NCI-H2107 (cell line): Measurements from ENCODE around the gene SRPX.

Source experiments
- DNase-seq: peaks from one replicate; lab custom pipeline; 2025; lab: John Stamatoyannopoulos, UW

Gene SRPX

GRCh38 chrX:38138157-38138891 lies 82.3 kb downstream of the SRPX start:
- DNase-seq: no peak

DNA sequence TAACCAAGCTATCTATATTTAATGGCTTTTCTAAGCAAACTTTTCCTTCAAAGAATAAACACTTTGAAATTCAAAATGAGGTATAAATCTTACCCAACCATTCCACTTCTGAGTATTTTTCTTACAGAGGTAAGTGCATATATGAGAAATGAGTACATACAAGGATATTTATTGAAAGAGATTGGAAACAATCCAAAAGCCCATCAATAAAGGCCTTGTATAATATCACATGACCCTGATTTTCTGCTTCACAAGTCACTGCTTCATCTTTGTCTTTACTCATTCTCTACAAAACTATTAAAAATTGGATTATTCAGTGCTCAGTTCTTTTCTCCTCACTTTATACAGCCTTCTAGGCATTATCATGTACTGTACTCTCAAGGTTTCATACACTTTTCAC lies 91.3 kb downstream of the SRPX start:
- no peak for DNase-seq

DNA sequence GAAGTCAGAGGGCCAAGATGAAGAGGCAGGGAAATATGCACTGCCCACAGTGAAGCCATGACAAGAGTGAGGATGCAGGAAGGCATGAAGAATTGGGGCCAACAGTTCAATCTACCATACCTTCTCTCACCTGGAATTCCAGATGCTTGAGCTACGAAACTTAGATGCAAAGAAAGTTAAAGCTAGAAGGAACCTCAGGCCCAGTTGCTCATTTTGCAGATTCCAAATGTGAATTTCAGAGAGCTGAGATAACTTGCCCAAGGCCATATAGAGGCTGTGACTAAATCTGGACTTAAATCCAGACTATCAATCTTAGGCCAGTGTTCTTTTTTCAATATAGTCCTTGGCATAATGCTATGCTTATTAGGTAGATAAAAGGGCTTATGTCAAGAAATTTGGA lies 92.7 kb downstream of the SRPX start:
- DNase-seq: no peak

DNA sequence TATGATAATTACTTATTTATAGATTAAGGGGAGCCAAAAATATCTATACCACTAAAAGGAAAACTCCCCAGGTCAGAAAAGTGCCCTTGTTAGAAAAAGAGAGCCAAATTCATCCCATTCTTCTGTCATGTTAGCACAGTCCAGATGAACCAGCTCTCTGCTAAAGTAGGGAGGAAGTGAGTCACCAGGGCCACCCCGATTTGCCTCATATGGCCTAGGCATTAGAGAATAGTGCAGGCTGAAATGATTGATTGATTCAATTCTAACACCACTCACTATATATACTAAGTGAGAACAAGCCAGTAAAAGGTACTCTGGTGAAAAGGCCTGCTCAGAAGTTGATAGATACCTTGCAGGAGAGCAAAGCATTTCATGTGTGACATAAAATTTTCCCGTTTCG lies 94.5 kb downstream of the SRPX start:
- DNase-seq: no peak

DNA sequence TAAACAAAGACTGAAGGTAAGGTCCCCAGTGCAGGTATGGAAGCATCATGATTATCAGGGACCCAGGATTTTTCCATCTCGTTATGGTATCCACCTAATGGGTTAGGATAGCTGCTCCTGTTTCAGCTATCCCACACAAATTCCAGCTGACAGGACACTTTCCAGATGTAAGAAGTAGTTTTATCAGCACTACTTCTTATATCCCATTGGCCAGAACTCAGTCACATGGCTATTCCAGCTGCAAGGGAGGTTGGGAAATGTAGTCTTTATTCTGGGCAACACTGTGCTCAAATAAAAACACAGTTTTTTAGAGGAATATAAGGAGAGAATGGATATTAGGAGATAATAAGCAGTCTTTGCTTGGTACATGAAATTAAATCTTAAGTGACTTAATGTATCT lies 96.7 kb downstream of the SRPX start:
- DNase-seq: no peak

- no peak for DNase-seq
Measured at GRCh38 chrX:38117485-38117884, 103.2 kb downstream of the SRPX start.

DNA sequence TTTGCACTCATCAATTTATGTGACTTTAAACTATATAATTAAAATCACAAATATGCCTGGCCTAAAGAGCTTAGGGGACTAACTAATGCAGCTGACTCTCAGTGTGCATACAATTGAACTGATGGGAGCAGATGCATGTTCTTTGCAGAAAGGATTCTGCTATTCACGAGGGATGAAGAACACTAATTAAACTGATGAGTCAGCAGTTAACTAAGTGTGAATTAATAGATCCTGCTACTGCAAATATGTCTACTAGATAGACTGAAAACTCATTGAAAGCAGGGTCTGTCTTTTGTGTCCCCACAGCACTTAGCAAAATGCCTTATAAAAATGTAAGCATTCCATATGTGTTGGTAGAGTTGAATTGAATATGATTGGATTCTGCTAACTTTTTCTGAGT lies 104.0 kb downstream of the SRPX start:
- no peak for DNase-seq

DNA sequence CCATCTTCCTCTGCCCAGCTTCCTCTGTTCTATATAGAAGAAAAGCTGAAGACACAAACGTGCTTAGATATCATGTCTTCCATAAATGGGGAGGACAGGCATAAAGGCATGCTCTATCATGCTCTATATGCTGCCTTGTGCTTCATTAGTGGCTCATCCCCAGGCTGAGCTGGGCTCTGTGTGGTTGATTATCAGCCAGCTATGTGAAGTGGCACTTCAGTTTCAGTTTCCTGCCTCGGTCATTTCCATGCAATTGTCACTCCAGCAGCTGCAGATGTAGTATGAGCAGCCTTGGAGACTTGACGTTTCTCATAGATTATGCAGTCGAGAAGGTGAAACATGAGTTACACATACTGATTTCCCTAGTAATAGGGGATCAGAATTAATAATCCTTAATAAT lies 108.1 kb downstream of the SRPX start:
- DNase-seq: no peak

GRCh38 chrX:38111196-38111595 lies 109.5 kb downstream of the SRPX start:
- DNase-seq: no peak

DNA sequence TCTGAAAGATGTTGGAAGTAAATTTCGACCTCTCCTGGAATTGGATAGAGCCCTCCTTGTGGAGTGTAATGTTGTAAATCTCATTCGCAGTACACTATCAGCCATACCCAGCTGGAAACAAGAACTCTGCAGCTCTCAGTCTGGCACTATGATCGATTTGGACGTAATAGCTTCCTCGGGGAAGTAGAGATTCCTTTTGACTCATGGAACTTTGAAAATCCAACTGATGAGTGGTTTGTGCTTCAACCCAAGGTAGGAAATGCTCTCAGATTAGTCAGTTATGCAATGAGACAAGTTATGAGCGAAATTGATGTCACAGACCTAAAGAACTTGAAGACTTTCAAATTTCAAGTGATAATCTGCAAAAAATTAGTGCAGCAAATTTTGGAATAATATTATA lies 110.4 kb downstream of the SRPX start:
- DNase-seq: no peak

DNA sequence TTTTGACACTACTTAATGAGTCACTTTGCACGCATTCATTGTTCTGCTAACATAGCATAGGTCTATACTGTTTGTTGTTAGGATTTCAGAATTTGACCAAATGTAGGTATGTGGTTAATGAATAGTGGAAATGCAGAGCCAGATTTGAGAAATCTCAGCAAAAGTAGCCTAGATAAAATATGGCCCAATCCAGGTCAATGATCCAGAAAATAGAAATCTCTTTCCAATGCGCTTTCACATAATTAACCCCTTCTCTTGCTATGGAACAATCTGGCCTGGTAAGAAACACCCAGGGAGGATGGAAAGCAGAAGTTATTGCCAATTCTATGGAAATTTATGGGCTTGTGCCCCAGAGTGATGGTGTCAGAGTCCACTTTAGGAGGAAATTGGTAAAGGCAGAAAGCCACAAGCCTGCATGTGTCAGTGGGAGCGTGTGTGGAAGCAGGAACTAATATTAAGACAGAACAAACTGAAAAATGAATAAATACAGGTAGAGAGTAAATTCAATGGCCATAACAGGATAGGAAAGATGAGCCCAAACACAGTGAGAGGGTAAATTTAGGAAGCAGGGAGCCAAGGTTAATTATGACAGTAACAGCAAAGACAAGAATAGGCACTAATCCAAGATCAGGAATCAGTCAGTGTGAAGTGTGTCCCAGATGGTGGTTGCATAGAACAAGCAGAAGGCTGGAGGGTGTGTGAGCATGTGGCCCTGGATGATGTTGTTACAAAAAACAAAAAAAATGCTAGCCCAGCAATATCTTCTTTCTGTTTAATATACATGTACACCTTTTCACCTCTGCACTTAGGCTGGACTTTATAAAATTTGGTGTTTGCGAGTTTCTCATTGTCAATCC lies 111.4 kb downstream of the SRPX start:
- no peak for DNase-seq

- DNase-seq: no peak
Measured at GRCh38 chrX:38108364-38108763, 112.3 kb downstream of the SRPX start.

DNA sequence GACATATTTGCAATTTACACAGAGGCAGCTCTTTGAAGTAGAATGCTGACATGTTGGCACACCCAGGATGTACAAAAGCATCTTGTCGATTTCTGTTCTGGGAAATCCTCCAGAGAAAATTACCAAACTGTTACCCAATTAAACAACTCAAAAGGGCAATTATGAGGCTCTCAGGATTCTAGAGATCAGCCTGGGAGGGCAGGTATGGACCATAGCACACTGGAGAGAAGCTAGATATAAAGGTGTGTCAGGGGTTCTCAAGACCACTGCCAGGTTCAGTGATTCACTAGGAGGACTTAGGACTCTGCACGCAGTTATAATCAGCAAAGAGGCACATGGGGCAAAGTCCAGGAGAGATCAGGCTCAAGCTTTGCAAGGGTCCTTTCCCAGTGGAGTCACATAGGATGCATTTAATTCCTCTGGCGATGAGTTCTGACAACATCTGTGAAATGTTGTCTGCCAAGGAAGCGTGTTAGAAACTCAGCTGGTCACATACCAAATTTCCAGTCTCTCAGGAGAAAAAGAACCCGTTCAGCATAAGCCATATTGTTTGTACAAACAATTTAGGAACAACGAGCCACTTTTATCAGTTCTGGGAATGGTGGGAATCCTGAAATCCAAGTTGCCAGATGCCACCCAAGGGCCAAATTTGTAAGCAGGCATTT lies 113.5 kb downstream of the SRPX start:
- no peak for DNase-seq

DNA sequence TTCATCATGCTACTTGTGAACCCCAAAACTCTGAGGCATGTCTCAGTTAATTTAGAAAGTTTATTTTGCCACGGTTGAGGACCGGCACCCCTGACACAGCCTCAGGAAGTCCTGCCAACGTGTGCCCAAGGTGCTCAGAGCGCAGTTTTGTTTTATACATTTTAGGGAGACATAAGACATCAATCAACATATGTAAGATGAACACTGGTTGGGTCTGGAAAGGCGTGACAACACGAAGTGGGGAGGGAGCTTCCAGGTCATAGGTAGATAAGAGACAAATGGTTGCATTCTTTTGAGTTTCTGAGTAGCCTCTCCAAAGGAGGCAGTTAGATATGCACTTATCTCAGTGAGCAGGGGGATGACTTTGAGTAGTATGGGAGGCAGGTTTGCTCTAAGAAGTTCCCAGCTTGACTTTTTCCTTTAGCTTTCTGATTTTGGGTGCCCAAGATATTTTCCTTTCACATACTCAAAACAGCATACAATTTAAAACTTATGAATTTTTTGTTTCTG lies 115.4 kb downstream of the SRPX start:
- no peak for DNase-seq

DNA sequence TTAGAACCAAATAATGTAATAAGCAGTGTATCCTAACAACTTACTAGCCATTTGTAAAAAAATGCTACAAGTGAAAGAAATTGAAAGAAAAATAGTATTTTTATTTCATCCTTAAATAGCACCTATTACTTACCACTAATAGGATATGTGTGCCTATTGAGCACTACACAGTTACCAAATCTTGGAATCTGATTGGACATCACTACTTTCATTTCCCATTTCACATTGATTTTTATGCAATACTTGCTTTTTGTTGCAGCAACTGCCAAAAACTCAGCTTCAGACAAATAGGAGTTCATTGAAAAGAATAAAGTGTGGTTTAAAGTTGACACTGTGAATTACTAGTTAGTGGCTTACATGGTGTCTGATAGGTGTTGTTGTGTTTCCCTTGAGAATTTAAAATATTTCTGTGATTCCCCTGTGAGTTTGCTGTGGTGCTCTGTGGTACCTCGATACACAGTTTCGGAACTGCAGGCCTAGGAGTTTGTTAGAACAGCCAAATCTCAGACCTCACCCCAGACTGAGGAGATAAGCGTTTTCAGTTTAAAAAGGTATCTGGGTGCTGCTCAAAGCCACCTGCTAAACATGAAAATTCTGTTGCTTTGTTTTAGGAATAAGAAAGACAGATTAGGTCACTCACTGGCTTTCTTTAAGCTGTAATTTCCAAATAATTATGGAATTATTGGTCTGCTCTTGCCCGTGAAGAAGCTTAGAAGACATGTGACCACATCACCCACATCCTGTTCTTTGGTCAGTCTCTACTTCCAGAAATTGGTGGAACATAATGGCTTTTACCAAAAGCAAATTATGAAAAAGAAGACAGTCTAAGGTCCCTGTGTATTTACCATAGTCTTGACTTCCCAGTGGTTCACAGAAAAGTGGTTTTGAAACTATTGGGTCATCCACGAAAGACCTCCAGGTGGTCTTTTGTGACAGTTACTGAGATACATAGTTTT lies 116.5 kb downstream of the SRPX start:
- DNase-seq: no peak

DNA sequence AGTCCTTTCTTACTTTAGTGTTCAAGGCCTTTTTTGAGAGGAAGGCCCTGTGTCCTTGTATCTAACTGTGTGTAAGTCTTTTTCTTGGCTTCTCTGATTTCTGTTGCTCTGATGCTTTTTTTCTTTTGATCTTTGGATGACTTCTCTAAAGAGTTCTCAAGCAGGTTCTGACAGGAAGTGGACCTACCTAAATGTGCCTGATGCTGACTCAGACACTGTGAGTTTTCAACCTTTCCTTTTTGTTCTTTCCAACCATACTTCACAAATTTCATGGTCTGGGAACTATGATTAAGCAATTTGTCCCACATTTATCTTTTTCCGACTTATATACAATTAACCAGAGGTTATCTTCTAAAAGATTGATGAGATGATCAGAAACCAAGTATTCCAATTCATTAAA lies 117.8 kb downstream of the SRPX start:
- no peak for DNase-seq

GRCh38 chrX:38102240-38102639 lies 118.4 kb downstream of the SRPX start:
- no peak for DNase-seq

DNA sequence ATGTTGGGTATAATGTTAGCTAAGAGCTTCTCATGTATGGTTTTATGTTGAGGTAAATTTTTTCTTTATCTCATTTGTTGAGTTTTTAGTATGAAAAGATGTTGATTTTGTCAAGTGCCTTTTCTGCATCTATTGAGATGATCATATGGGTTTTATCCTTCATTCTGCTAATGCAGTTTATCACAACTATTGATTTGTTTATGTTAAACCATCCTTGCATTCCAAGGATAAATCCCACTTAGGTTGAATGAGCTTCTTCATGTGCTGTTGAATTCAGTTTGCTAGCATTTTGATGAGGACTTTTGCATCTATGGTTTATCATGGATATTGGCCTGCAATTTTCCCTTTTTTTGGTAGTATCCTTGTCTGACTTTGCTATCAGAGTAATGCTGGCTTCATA lies 121.0 kb downstream of the SRPX start:
- no peak for DNase-seq
